Cardiac muscle cell (in vitro differentiated cells and primary cell): ENCODE measurements around the gene CST8. TPM values are rescaled to one million over a fixed set of nuclear protein-coding genes. Genes with fewer than 3 reads are reported as not detected.
A peak's percentile ranks its signal among the peaks of the same experiment; 100 is the strongest.

ENCODE experiments used
- DNase-seq, 2 donors: peaks; one replicate each; pipeline versions ENCODE4 v3.0.0 to v3.0.0-alpha.2; 2010 to 2017; ENCODE audit warnings: low read depth in 1 of 2, low spot score in 1 of 2
- H3K27ac ChIP-seq: fragments of 200-600 bp; sonication (generic); 2 replicates; pipeline ENCODE4 v1.5.1; 2016
- H3K27me3 ChIP-seq: fragments of 200-600 bp; sonication (generic); 2 replicates; pipeline ENCODE4 v1.6.0; 2016; ENCODE audit warnings: control low read depth
- H3K36me3 ChIP-seq: fragments of 200-600 bp; sonication (generic); 2 replicates; pipeline ENCODE4 v1.5.1; 2016; ENCODE audit warnings: control low read depth
- H3K4me1 ChIP-seq: fragments of 200-600 bp; sonication (generic); 2 replicates; pipeline ENCODE4 v1.8.1; 2017; ENCODE audit warnings: low read depth, mild to moderate bottlenecking, mixed run types
- H3K4me3 ChIP-seq: fragments of 200-600 bp; sonication (generic); 2 replicates; pipeline ENCODE4 v1.5.1; 2016; ENCODE audit warnings: mild to moderate bottlenecking
- H3K9me3 ChIP-seq: fragments of 200-600 bp; sonication (generic); 2 replicates; pipeline ENCODE4 v1.5.1; 2017; ENCODE audit warnings: low read depth, mild to moderate bottlenecking, control low read depth
- CTCF ChIP-seq: IDR thresholded peaks from 2 replicates; pipeline ENCODE4 v1.5.1; 2012; ENCODE audit warnings: low read depth, mild to moderate bottlenecking, low read length
- polyA plus RNA-seq: library from polyadenylated mRNA; unstranded; fragments of >200 nt; fragmentation: Nextera tagmentation; extraction: Ambion mirVana; gene quantifications from 2 replicates; pipeline ENCODE4 v1.2.1, GENCODE V29; 2016
- total RNA-seq: library from RNA; depleted of rRNA; stranded (reverse); fragments of >200 nt; gene quantifications from 2 replicates; pipeline ENCODE4 v1.2.3, GENCODE V29; 2016

Gene CST8
- not detected in 2 replicates for total RNA-seq
- polyA plus RNA-seq: not detected in 2 replicates

GRCh38 chr20:23490817-23491216 lies at the start of gene CST8:
Gene CST8 (plus strand): TSS chr20:23491117. CDS start chr20:23491668, 551 bp downstream.
- Histone ChIP-seq H3K27ac (no peak within 1 kb of the TSS), H3K36me3 (no peaks in the 10 kb centered on the region), H3K4me3 (no peak within 1 kb of the TSS), H3K9me3 (no peaks in the 10 kb centered on the region), H3K4me1 (no peaks in the 10 kb centered on the region), H3K27me3 (no peaks in the 10 kb centered on the region)
- DNase-seq: no peak
- no peak for TF ChIP-seq CTCF

GRCh38 chr20:23441850-23442313 lies 49.0 kb upstream of the CST8 start:
- Histone ChIP-seq H3K9me3 (no peaks in the 10 kb centered on the region), H3K4me1 (no peaks in the 10 kb centered on the region), H3K27ac (no peak overlapping the region), H3K36me3 (no peaks in the 10 kb centered on the region), H3K4me3 (no peak overlapping the region), H3K27me3 (no peaks in the 10 kb centered on the region)
- peak; percentile 95 for TF ChIP-seq CTCF
- DNase-seq: peak; percentile 83 to 88

- DNase-seq: no peak
- TF ChIP-seq CTCF: no peak
- Histone ChIP-seq H3K27ac (no peak overlapping the region), H3K27me3 (no peaks in the 10 kb centered on the region), H3K36me3 (no peaks in the 10 kb centered on the region), H3K4me3 (no peak overlapping the region), H3K4me1 (no peaks in the 10 kb centered on the region), H3K9me3 (no peaks in the 10 kb centered on the region)
Observed at GRCh38 chr20:23442436-23442835, 48.5 kb upstream of the CST8 start.

- Histone ChIP-seq H3K4me1 (no peaks in the 10 kb centered on the region), H3K36me3 (no peaks in the 10 kb centered on the region), H3K9me3 (no peaks in the 10 kb centered on the region), H3K4me3 (no peak overlapping the region), H3K27me3 (no peaks in the 10 kb centered on the region), H3K27ac (no peak overlapping the region)
- no peak for DNase-seq
- TF ChIP-seq CTCF: no peak
Observed at GRCh38 chr20:23444859-23445258, 46.1 kb upstream of the CST8 start.

- H3K4me3 ChIP-seq: no peak overlapping the region
- no peak for TF ChIP-seq CTCF
- no peaks in the 10 kb centered on the region for H3K36me3 ChIP-seq
- peak in 1 of 2 donors; percentile 55 for DNase-seq
- no peak overlapping the region for H3K27ac ChIP-seq
- no peaks in the 10 kb centered on the region for H3K9me3 ChIP-seq
- no peaks in the 10 kb centered on the region for H3K4me1 ChIP-seq
- H3K27me3 ChIP-seq: no peaks in the 10 kb centered on the region
Observed at GRCh38 chr20:23445596-23446217, 45.2 kb upstream of the CST8 start.

- H3K4me3 ChIP-seq: no peak overlapping the region
- H3K36me3 ChIP-seq: no peaks in the 10 kb centered on the region
- no peak overlapping the region for H3K27ac ChIP-seq
- H3K4me1 ChIP-seq: no peaks in the 10 kb centered on the region
- TF ChIP-seq CTCF: peak; percentile 66
- no peaks in the 10 kb centered on the region for H3K27me3 ChIP-seq
- no peaks in the 10 kb centered on the region for H3K9me3 ChIP-seq
- peak; percentile 64 to 67 for DNase-seq
Observed at GRCh38 chr20:23446505-23446904, 44.4 kb upstream of the CST8 start.
